ENCODE results near the gene TAS2R38.
"Not testable (repeated sequence)": the region's sequence is repeated elsewhere in the genome, so short reads cannot be mapped to it uniquely, and the experiment has no call there.

The TAS2R38 gene

DNA sequence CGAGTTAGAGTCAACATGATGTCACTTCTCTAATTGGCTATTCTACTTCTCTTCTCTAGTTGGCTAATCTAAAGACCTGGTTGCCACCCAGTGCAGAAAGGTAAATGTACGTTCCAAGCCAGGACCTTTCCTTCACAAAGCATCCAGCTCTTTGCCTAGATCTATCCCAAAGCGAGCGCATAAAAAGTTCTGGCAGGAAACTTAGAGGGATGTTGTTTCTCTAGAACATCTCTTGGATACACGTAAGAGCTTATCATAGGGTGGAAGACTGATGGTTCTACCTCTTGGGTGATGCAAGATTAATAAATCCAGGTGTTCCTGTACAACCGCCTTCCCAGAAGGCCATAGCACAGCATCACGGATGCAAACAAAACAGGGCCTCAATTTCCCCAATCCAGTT is at the start of gene TAS2R38:
Gene TAS2R38 (minus strand): TSS at position 101 of the 400 bp plus-strand sequence. CDS start 84 bp downstream, at position 17.
- no peak for DNase-seq (ENCODE audit: low read depth)

GRCh38 chr7:142018154-142018553 is 44.6 kb upstream of the TAS2R38 start:
- no peak for DNase-seq (ENCODE audit: low read depth)

DNA sequence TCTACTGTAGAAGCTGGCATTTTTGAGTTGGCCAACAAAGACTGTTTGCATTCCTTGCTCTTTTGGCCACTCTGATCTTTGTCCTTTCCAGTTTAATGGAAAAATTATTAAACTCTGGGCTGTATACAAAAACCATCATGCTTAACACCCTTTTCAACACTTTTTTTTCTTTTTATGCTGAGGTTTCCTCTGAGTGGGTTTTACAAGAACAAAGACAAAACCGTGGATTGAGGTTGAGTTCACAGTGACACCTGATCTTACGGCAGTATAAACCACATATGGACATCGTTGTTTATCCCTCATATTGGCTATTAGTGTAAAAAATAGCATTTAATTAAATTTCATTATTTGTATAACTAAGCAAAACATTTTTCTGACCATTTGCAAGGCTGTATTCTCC is 43.9 kb upstream of the TAS2R38 start:
- no peak for DNase-seq (ENCODE audit: low read depth)

- DNase-seq (ENCODE audit: low read depth), result no peak
Measured at GRCh38 chr7:142012825-142013511, 39.4 kb upstream of the TAS2R38 start.

DNA sequence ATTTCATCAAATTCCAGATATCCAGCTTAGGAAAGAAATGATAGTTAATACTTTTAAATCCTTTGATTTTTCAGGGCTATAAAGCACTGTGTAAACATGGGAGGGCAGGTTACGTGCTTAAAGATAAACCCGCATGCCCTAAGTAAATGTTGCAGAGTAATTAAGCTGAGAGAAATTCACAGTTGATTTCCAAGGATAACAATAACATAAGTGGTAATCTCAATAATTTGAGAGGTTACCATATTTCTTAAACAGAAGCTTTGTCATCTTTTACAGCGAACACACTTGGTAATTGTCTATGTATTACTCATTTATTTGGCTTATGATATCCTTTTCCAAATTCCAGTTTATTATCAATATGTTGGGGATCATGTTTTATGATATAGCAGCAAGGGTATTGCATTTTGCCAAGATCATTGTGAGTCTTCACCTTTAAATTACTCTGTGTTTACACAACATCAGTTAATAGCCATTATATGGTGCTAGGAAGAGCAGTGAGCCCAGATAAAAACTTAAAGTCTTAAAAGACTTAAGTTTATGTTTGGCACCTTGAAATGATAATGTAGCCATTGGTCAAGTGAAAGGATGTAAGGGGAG is 37.5 kb upstream of the TAS2R38 start:
- no peak for DNase-seq (ENCODE audit: low read depth)

- DNase-seq (ENCODE audit: low read depth), result no peak
Measured at GRCh38 chr7:142009187-142009586, 35.6 kb upstream of the TAS2R38 start.

DNA sequence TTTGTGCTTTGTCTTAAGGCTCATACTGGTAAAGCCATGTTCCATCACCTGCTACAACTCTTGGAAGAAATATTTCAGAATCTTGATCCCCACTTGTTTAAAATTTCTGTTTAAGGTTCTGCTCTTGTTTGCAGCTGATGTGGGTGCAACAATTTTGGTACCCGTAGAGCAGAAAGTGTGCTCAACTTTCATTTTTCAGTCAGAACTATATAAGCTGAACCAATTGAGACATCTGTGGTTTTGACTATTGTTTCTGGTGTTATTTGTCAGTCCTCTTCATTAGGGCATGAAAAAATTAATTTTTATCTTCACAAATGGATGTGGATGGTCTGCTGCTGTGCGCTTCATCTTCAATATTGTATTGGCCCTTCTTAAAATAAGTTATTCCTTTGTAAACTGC is 33.0 kb upstream of the TAS2R38 start:
- DNase-seq (ENCODE audit: low read depth), result no peak

- DNase-seq (ENCODE audit: low read depth), result no peak
Measured at GRCh38 chr7:142002179-142002578, 28.6 kb upstream of the TAS2R38 start.

- no peak for DNase-seq (ENCODE audit: low read depth)
Measured at GRCh38 chr7:142001163-142001874, 27.7 kb upstream of the TAS2R38 start.

GRCh38 chr7:142000244-142000643 is 26.7 kb upstream of the TAS2R38 start:
- DNase-seq (ENCODE audit: low read depth), result no peak

- DNase-seq (ENCODE audit: low read depth), result no peak
Measured at GRCh38 chr7:141999058-141999623, 25.6 kb upstream of the TAS2R38 start.

- no peak for DNase-seq (ENCODE audit: low read depth)
Measured at GRCh38 chr7:141993354-141993753, 19.8 kb upstream of the TAS2R38 start.

DNA sequence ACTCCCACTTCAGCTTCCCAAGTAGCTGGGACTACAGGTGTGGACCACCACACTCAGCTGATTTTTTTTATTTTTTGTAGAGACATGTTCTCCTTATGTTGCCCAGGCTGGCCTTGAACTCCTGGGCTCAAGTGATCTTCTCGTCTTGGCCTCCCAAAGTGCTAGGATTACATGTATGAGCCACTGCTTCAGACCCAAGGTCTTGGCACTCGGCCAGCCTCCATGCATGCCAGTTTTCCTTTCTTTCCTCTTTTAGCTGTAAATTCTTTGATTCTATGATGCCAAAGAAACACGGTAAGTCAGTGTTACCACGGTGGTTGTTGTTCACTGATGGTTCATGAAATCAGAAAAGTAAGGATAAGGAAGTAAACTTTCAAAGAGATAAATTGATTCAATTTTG is 19.1 kb upstream of the TAS2R38 start:
- no peak for DNase-seq (ENCODE audit: low read depth)

DNA sequence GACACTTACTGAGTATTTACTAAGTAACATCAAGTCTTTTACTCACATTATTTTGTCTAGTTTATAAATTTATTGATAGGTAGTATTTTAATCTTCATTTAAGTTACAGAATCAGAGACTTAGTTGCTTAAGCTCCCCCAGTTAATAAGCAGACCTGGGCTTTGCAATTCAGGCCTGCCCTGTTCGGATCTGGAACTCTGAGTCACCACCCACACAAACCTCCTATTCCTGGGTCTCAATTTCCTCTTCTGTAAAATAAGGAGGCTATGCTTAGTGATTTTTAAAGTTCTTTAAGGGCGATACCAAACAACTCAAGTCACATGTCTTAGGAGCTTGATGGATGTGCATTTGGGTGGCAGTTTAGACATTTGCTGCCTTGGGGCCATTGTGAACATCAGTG is 18.6 kb upstream of the TAS2R38 start:
- DNase-seq (ENCODE audit: low read depth), result no peak

DNA sequence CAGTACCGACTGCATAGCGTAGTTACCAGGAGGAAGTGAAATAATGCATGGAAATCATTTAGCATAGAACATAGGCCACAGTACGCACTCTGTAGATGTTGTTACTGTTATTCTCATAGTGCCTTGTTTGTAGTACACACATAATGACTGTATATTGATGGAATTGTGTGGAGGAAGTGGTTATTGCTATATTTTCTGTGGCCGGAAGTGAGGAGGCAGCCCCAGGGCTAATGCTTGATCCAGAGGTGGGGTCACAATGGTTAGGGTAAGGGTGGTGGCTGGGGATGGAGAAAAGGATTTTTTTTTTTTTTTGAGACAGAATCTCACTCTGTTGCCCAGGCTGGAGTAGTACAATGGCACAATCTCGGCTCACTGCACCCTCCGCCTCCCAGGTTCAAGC is 17.6 kb upstream of the TAS2R38 start:
- DNase-seq (ENCODE audit: low read depth), result no peak

GRCh38 chr7:141990011-141990725 is 16.6 kb upstream of the TAS2R38 start:
- no peak for DNase-seq (ENCODE audit: low read depth)

- not testable (repeated sequence) for DNase-seq (ENCODE audit: low read depth)
Measured at GRCh38 chr7:141987803-141988202, 14.2 kb upstream of the TAS2R38 start.

DNA sequence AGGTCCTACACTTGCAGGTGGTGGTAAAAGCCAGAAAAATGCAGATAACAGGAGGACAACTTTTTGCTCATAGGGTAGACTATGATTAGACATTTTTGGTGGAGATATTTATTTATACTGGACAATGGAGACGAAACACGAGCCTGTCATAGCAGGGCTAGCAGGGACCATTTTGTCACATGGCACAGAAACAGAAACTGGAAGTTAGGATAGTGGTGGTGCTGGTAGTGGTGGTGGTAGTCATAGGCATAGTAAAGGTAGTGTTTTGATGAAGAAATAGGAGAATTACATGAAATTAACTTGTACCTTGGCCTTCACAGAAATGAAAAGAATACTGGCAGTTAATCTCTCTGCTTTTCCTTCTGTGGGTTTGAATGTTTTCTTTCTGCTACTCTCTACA is 13.3 kb upstream of the TAS2R38 start:
- no peak for DNase-seq (ENCODE audit: low read depth)

GRCh38 chr7:141985926-141986325 is 12.4 kb upstream of the TAS2R38 start:
- DNase-seq (ENCODE audit: low read depth), result not testable (repeated sequence)

- DNase-seq (ENCODE audit: low read depth), result no peak
Measured at GRCh38 chr7:141979568-141979967, 6.0 kb upstream of the TAS2R38 start.

DNA sequence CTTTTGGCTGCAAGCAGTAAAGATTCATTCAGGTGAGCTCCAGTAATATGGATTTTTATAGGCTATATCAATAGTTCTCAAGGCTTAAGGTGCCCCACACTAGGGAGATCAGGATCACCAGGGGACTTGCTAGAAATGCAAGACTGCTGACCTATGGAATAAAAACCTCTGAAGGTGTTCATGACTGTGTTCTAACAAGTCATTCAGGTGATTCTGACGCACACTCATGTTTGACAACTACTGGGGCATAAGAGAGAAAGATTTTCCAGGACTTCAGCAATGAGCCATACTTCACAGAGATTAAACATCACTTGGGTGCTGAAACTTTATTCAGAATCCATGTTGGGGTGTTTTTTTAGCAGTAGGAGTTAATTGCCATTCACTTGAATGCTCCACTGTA is 4.8 kb upstream of the TAS2R38 start:
- DNase-seq (ENCODE audit: low read depth), result no peak

DNA sequence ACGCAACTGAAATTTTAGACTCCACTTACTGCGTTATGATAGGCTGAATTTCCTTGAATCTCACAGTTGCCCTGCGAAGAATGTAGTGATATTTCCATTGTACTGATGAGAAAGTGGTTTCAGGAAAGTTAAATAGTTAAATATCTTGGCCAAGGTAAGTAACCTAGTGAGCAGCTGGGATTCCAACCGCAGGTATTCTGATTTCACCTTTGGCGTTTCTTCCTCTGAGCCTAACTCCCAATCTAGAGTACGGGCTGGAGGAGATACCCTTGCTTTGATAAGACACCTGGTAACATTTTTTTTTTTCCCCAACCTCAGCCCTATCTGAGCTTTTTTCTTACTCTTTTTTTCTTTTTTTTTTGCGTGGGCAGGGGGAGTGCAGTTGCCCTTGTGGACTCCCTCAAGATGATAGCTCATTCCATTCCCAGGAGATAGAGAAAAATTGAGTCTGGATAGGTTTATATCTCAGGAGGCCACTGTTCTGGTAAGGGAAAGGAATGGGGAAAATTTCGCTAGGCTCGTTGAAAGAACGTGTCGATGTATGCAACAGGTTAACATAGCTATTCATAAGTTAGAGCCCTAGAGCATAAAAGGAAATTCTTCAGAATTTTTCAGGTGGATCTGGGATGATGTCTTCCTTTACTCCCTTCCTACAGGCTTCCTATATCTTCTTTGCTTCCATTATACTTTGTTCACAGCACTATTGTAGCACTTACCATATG is 3.1 kb upstream of the TAS2R38 start:
- no peak for DNase-seq (ENCODE audit: low read depth)
